K562 (cell line): Measurements from ENCODE around the gene KANK2. TPM values are rescaled to one million over a fixed set of nuclear protein-coding genes. Genes with fewer than 3 reads are reported as not detected.

Experiments
- ATAC-seq: fragments of 200-7000 bp; cut with Tn5 transposase; 3 replicates; pipeline ENCODE4 v1.9.1; 2020; ENCODE audit warnings: moderate library complexity
- BruUV-seq: library from RNA; stranded (reverse); fragments of 400-500 nt; replicated peaks from 2 replicates; lab custom pipeline; 2021; lab: Mats Ljungman, UMichigan
- CTCF ChIA-PET: fragments of 300-600 bp; formaldehyde crosslinking; extraction: SDS; loops from one replicate; lab custom pipeline; 2021; ENCODE audit warnings: low intra/inter-chr PET ratio; lab: Yijun Ruan, JAX
- POLR2A ChIA-PET: fragments of 300-600, 350-650 bp; sonication (Branson Sonifier 250); formaldehyde crosslinking; extraction: SDS; loops from one replicate; lab custom pipeline; 2021; ENCODE audit warnings: antibody characterized with exemption, inconsistent platforms; lab: Yijun Ruan, JAX
- DNase-seq, 4 experiments: peaks; one replicate each; pipeline versions ENCODE4 v3.0.0 to v3.0.0-alpha.2; 2011 to 2018; ENCODE audit warnings: low spot score in 3 of 4, mixed read lengths in 3 of 4; ENCODE audit errors: extremely low read depth in 1 of 4
- FAIRE-seq: peaks from 2 replicates; lab custom pipeline; 2011; peaks lifted over from hg19 to GRCh38; lab: Jason Lieb, UNC
- H2AFZ ChIP-seq: 2 replicates; pipeline ENCODE4 v1.6.0; 2011; ENCODE audit warnings: low read depth, low read length, control low read depth, inconsistent platforms
- H3K27ac ChIP-seq: fragments of 200-600 bp; 3 replicates; pipeline ENCODE4 v1.8.0; 2011; ENCODE audit warnings: low read depth, mild to moderate bottlenecking, control low read depth, inconsistent platforms, low read length, moderate library complexity, mixed read lengths; ENCODE audit errors: extremely low read depth
- H3K27me3 ChIP-seq, 2 experiments: fragments of 300-600 bp in 1 of 2; 2 replicates in 1 of 2; 3 replicates in 1 of 2; pipeline versions ENCODE4 v1.6.0 to v1.8.0; 2011; ENCODE audit warnings: inconsistent platforms in 2 of 2, low read length in 2 of 2, mild to moderate bottlenecking in 1 of 2, mixed read lengths in 1 of 2, moderate library complexity in 1 of 2; ENCODE audit not compliant: control insufficient read depth in 2 of 2, insufficient read depth in 2 of 2
- H3K36me3 ChIP-seq: fragments of 300-600 bp; 3 replicates; pipeline ENCODE4 v1.8.0; 2011; ENCODE audit warnings: mild to moderate bottlenecking, low read length, inconsistent platforms; ENCODE audit not compliant: control insufficient read depth, insufficient read depth
- H3K4me1 ChIP-seq, 2 experiments: fragments of 200-600 bp in 1 of 2; replicated peaks in 1 of 2; 2 replicates in 1 of 2; 3 replicates in 1 of 2; pipeline versions ENCODE4 v1.5.1 to v1.8.0; 2011; ENCODE audit warnings: inconsistent platforms in 2 of 2, low read length in 2 of 2, mild to moderate bottlenecking in 1 of 2, mixed read lengths in 1 of 2, moderate library complexity in 1 of 2; ENCODE audit not compliant: control insufficient read depth in 2 of 2, insufficient read depth in 2 of 2
- H3K4me2 ChIP-seq: 2 replicates; pipeline ENCODE4 v1.6.1; 2011; ENCODE audit warnings: low read length, control low read depth, inconsistent platforms, mixed read lengths; ENCODE audit not compliant: insufficient read depth
- H3K4me3 ChIP-seq: fragments of 200-600 bp; sonication (generic), shearing (Covaris generic); 2 replicates; pipeline ENCODE4 v1.5.1; 2016; ENCODE audit warnings: control low read depth, inconsistent platforms
- H3K79me2 ChIP-seq: fragments of 200-600 bp; 3 replicates; pipeline ENCODE4 v1.8.0; 2011; ENCODE audit warnings: low read length, inconsistent platforms; ENCODE audit not compliant: control insufficient read depth, insufficient read depth
- H3K9ac ChIP-seq, 2 experiments: 2 replicates each; pipeline versions ENCODE4 v1.6.0 to v1.6.1; 2011; ENCODE audit warnings: low read depth in 2 of 2, low read length in 2 of 2, control low read depth in 1 of 2, inconsistent platforms in 1 of 2, mild to moderate bottlenecking in 1 of 2, mixed read lengths in 1 of 2; ENCODE audit not compliant: insufficient read depth in 1 of 2
- H3K9me1 ChIP-seq: one replicate; pipeline ENCODE4 v1.6.0; 2011; ENCODE audit warnings: inconsistent platforms, mild to moderate bottlenecking, low read length, moderate library complexity; ENCODE audit not compliant: control insufficient read depth, insufficient read depth
- H3K9me3 ChIP-seq: replicated peaks from 2 replicates; pipeline ENCODE4 v1.5.1; 2011; ENCODE audit warnings: low read depth, low read length, inconsistent platforms; ENCODE audit not compliant: control insufficient read depth, insufficient read depth
- H4K20me1 ChIP-seq: replicated peaks from 2 replicates; pipeline ENCODE4 v1.6.1; 2011; ENCODE audit warnings: low read length, inconsistent platforms, mixed read lengths; ENCODE audit not compliant: control insufficient read depth, insufficient read depth
- CREM ChIP-seq: IDR thresholded peaks from 2 replicates; pipeline ENCODE4 v1.6.1; 2014; ENCODE audit warnings: antibody characterized with exemption, low read depth
- GABPB2 ChIP-seq: fragments of 250-450 bp; sonication (Bioruptor Pico); conservative IDR thresholded peaks from 2 replicates; pipeline ENCODE4 v1.5.1; 2021; ENCODE audit warnings: mild to moderate bottlenecking
- GTF2F1 ChIP-seq: IDR thresholded peaks from 2 replicates; pipeline ENCODE4 v1.6.1; 2011; ENCODE audit warnings: low read depth, low read length, improper control_type of control experiment
- SPI1 ChIP-seq: IDR thresholded peaks from 2 replicates; pipeline ENCODE4 v1.6.1; 2011; ENCODE audit warnings: low read depth, low read length, control low read depth, borderline replicate concordance
- ZBTB1 ChIP-seq: sonication (generic); formaldehyde crosslinking; IDR thresholded peaks from 2 replicates; pipeline ENCODE4 v1.8.1; 2023; ENCODE audit warnings: missing genetic modification reagents, low read depth, mild to moderate bottlenecking, borderline replicate concordance
- ZNF76 ChIP-seq: fragments of 250-450 bp; sonication (Bioruptor Pico); IDR thresholded peaks from 2 replicates; pipeline ENCODE4 v1.4.0; 2020; ENCODE audit warnings: mild to moderate bottlenecking, moderate library complexity, borderline replicate concordance
- ZNF77 ChIP-seq: fragments of 250-450 bp; sonication (Bioruptor Pico); IDR thresholded peaks from 2 replicates; pipeline ENCODE4 v1.5.0; 2020
- WGBS: fragments of 100-300 bp; shearing (Covaris generic); methylation state at CpG from one replicate; pipeline ENCODE4 v1.1.6; 2016; ENCODE audit warnings: low coverage, mixed read lengths; ENCODE audit not compliant: insufficient coverage; ENCODE audit errors: missing lambda C conversion rate; 5-methylcytosine and 5-hydroxymethylcytosine counted together
- in situ Hi-C: fragments of 300-500 bp; cut with MboI; formaldehyde crosslinking; loops from 4 replicates; pipeline ENCODE4 v1.15.0; 2018; ENCODE audit warnings: inconsistent platforms, mixed read lengths
- intact Hi-C: fragments of 100-400 bp; cut with micrococcal nuclease; formaldehyde crosslinking; loops from 2 replicates; pipeline ENCODE4 v1.14.2; 2022
- polyA plus RNA-seq, 8 experiments: library from polyadenylated mRNA; depleted of rRNA in 4 of 8; stranded (reverse) in 5 of 8; unstranded in 3 of 8; fragments of >200 nt; fragmentation: Nextera tagmentation in 2 of 8; fragmentation: Illumina TruSeq in 1 of 8; extraction: Ambion mirVana in 2 of 8; extraction: Trizol in 1 of 8; gene quantifications; 2 replicates each; pipeline versions ENCODE4 v1.2.1 to v1.2.3, GENCODE V29; 2011 to 2014; ENCODE audit warnings: inconsistent platforms in 1 of 8, missing spikeins in 1 of 8
- total RNA-seq, 7 experiments: library from RNA; depleted of rRNA in 6 of 7; stranded (reverse); fragments of >200 nt in 6 of 7; fragmentation: Illumina TruSeq in 2 of 7; extraction: Trizol in 2 of 7; gene quantifications; 2 replicates each; pipeline versions ENCODE4 v1.2.1 to v1.2.3, GENCODE V29; 2011 to 2021; ENCODE audit warnings: low replicate concordance in 1 of 7
- TF ChIP-seq, protein P1 (sequence below): sonication (generic); formaldehyde crosslinking; IDR thresholded peaks from 2 replicates; pipeline ENCODE4 v1.8.0; 2022; ENCODE audit warnings: mild to moderate bottlenecking, missing genetic modification reagents

KANK2 gene
- total and polyA plus RNA-seq, 9 of the 15 experiments (the other 6 are each of a cell fraction or from before 2014, with no cell fraction given): 4.4 to 47.8 (median 21.3) TPM

DNA sequence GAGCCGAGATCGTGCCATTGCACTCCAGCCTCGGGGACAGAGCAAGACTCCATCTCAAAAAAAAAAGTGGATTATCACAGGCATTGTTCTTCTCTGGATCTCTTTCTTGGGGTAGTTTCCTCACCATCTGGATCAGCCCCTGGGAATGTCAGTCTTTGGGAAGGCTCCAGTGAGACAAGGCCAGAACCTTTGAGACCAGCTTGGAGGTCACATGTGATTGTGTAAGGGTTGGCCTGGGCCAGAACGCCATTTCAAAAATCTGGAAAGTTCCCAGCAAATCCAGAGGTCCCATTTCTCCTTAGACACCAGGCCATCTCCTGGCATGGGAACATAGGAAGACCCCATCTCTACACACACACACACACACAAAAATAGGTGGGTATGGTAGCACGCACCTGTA, 27.8 kb upstream of the KANK2 start:
- WGBS: 64% methylated on average over 5 of the region's 5 CpGs

More for the DNA sequence above, 27.8 kb upstream of the KANK2 start:
- Histone ChIP-seq H3K27me3 (no peaks in the 10 kb centered on the region), H3K4me1 (peaks cover 4 to 18% of the 10 kb centered on the region in 2 experiments; a peak in 3 of 5 replicates), H3K9me3 (peaks cover 4% of the 10 kb centered on the region; the same call in 1 of the 2 replicates), H3K4me2 (no peak overlapping the region), H4K20me1 (peaks cover 3% of the 10 kb centered on the region; the same call in 1 of the 2 replicates)
- intact Hi-C loops: no loop called here
- in situ Hi-C loops: no loop called here
- POLR2A ChIA-PET: no interaction called here
- TF ChIP-seq SPI1: no peak
- TF ChIP-seq ZBTB1 (CRISPR knock-in tag): no peak
- TF ChIP-seq, protein P1, sequence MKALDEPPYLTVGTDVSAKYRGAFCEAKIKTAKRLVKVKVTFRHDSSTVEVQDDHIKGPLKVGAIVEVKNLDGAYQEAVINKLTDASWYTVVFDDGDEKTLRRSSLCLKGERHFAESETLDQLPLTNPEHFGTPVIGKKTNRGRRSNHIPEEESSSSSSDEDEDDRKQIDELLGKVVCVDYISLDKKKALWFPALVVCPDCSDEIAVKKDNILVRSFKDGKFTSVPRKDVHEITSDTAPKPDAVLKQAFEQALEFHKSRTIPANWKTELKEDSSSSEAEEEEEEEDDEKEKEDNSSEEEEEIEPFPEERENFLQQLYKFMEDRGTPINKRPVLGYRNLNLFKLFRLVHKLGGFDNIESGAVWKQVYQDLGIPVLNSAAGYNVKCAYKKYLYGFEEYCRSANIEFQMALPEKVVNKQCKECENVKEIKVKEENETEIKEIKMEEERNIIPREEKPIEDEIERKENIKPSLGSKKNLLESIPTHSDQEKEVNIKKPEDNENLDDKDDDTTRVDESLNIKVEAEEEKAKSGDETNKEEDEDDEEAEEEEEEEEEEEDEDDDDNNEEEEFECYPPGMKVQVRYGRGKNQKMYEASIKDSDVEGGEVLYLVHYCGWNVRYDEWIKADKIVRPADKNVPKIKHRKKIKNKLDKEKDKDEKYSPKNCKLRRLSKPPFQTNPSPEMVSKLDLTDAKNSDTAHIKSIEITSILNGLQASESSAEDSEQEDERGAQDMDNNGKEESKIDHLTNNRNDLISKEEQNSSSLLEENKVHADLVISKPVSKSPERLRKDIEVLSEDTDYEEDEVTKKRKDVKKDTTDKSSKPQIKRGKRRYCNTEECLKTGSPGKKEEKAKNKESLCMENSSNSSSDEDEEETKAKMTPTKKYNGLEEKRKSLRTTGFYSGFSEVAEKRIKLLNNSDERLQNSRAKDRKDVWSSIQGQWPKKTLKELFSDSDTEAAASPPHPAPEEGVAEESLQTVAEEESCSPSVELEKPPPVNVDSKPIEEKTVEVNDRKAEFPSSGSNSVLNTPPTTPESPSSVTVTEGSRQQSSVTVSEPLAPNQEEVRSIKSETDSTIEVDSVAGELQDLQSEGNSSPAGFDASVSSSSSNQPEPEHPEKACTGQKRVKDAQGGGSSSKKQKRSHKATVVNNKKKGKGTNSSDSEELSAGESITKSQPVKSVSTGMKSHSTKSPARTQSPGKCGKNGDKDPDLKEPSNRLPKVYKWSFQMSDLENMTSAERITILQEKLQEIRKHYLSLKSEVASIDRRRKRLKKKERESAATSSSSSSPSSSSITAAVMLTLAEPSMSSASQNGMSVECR (CRISPR knock-in tag): no peak
- TF ChIP-seq GTF2F1: no peak
- no peak for TF ChIP-seq GABPB2 (CRISPR knock-in tag)
- no peak for TF ChIP-seq ZNF77
- no peak for TF ChIP-seq ZNF76 (CRISPR knock-in tag)
- no peak for TF ChIP-seq CREM
- TF ChIP-seq, all 486 proteins: peak for 0
- Histone ChIP-seq H2AFZ (no peak overlapping the region), H3K4me3 (no peak overlapping the region), H3K36me3 (no peaks in the 10 kb centered on the region), H3K9me1 (peaks cover 4% of the 10 kb centered on the region), H3K27ac (no peak overlapping the region), H3K79me2 (no peaks in the 10 kb centered on the region), H3K9ac (no peak overlapping the region)
- DNase-seq (no peak), ATAC-seq (no peak), FAIRE-seq (no peak)
- no TSS peak for BruUV-seq
- CTCF ChIA-PET: no interaction called here
